T-helper 2 cell treated with Interferon-gamma antibody and Interleukin-4, amounts not matched to agents 5 μg/mL and 100 μg/mL, for 36 hours (primary cell): ENCODE measurements around the gene FANCL.
"Not testable (repeated sequence)": the region's sequence is repeated elsewhere in the genome, so short reads cannot be mapped to it uniquely, and the experiment has no call there.

Source experiments
- DNase-seq: peaks from one replicate; pipeline ENCODE4 v3.0.0; 2021; ENCODE audit warnings: low spot score
- H3K27ac Mint-ChIP-seq: one replicate; pipeline ENCODE4 v1.8.0; 2021; ENCODE audit warnings: mild to moderate bottlenecking, mixed read lengths
- H3K27me3 Mint-ChIP-seq: one replicate; pipeline ENCODE4 v1.8.0; 2021; ENCODE audit warnings: low read depth, mixed read lengths
- H3K36me3 Mint-ChIP-seq: one replicate; pipeline ENCODE4 v1.8.0; 2021; ENCODE audit warnings: low read depth, mixed read lengths
- H3K4me1 Mint-ChIP-seq: one replicate; pipeline ENCODE4 v1.8.0; 2021; ENCODE audit warnings: low read depth, mixed read lengths
- H3K4me3 Mint-ChIP-seq: one replicate; pipeline ENCODE4 v1.8.0; 2022; ENCODE audit warnings: mild to moderate bottlenecking, moderate library complexity, mixed read lengths
- H3K9me3 Mint-ChIP-seq: one replicate; pipeline ENCODE4 v1.8.0; 2021; ENCODE audit warnings: mixed read lengths

Gene FANCL

DNA sequence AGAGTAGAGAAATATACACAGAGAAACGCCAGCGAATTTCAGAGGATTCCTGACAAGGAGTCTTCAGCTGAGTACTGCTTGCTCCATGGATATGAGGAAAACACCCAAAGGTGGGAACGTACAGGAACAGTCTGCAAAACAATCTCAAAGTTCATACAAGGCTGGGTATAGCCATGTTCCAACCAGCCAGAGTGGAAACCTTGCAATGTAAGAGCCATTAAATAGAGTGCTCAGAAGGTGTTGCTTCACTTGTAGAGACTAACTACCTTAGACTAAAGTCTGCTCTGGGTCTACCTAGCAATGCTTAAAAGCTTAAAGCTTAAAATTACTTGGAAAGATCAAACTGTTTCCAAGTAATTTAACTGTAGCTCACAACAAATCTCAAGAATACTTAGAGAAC, 6.0 kb downstream of the FANCL start:
- H3K9me3 Mint-ChIP-seq, result no peaks in the 10 kb centered on the region
- no peak for DNase-seq
- H3K27ac Mint-ChIP-seq, result no peak overlapping the region
- H3K4me1 Mint-ChIP-seq, result peaks cover 16% of the 10 kb centered on the region
- no peak overlapping the region for H3K4me3 Mint-ChIP-seq
- H3K36me3 Mint-ChIP-seq, result no peaks in the 10 kb centered on the region
- no peaks in the 10 kb centered on the region for H3K27me3 Mint-ChIP-seq

DNA sequence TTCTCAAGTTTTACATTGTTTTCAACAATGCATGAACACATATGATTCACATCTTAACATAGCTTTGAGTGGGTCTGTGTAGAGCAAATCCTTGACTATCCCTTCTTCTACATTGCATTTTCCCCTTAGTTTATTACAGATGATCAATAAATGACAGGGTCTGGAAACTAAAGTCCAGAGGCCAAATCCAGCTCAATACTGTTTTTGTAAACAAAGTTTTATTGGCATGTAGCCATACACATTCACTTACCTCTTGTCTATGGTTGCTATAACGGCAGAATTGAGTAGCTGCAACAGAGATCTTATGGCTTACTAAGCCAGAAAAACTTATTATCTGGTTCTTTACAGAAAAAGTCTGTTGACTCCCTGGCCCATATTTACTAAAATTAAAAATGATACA, 12.8 kb downstream of the FANCL start:
- DNase-seq, result no peak
- Mint-ChIP-seq H3K27ac (no peak overlapping the region), H3K4me3 (no peak overlapping the region), H3K9me3 (no peaks in the 10 kb centered on the region), H3K4me1 (peaks cover 1% of the 10 kb centered on the region), H3K27me3 (no peaks in the 10 kb centered on the region), H3K36me3 (peaks cover 2% of the 10 kb centered on the region)

DNA sequence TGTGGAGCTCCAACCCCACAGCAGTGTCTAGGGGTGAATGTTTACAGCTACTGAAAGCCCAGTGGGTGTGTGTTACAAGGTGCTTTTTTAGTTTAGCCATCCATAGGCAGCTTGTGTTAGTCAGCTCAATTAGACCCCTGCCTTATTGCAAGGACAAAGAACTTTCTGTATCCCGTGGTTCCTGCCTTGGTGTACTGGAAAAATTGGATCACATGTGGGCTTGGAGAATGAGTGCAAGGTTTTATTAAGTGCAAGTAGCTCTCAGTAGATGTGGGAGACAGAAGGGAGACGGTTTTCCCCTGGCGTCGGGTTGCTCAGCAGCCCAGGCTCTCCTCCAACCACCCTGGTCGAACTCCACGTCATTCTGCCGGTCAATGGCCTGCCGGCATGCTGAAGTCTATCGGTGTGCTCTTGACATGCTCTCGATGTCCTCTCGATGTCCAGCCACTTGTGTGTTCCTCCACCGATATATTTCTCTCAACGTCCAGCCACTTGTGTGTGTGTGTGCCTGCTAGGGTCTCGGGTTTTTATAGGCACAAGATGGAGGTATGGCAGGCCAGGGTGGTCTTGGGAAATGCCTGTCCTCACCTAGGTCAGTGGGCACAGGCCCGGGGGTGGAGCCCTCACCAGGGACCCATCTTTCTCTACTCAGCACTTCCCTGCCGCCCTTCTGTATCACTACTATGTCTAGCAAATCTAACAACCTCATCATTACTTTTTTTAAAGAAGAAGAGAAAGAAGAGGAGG, 13.8 kb downstream of the FANCL start:
- Mint-ChIP-seq H3K27me3 (no peaks in the 10 kb centered on the region), H3K9me3 (no peaks in the 10 kb centered on the region), H3K4me1 (peaks cover 1% of the 10 kb centered on the region), H3K36me3 (peaks cover 2% of the 10 kb centered on the region), H3K4me3 (no peak overlapping the region), H3K27ac (no peak overlapping the region)
- DNase-seq, result no peak

DNA sequence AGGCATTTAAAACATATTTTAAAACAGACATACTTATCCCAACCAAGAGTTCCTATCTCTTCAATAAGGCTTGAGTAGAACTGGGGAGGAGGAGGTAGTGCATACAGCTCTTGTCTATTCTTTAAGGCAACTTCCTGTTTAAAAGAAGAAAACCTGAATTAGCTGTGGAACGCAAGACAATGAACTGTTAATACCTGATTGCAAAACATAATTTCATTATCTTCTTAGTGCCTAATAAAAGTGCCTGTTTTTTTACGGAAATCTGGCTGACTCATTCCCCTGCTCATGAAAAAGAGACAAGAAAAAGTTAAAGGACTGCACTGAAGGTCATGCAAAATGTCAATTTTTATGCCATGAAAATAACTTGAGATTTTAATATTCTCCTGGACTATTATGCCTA, 19.2 kb downstream of the FANCL start:
- H3K36me3 Mint-ChIP-seq, result peaks cover 9% of the 10 kb centered on the region
- H3K9me3 Mint-ChIP-seq, result no peaks in the 10 kb centered on the region
- H3K27me3 Mint-ChIP-seq, result no peaks in the 10 kb centered on the region
- DNase-seq, result no peak
- no peak overlapping the region for H3K4me3 Mint-ChIP-seq
- H3K4me1 Mint-ChIP-seq, result peaks cover 3% of the 10 kb centered on the region
- H3K27ac Mint-ChIP-seq, result no peak overlapping the region

DNA sequence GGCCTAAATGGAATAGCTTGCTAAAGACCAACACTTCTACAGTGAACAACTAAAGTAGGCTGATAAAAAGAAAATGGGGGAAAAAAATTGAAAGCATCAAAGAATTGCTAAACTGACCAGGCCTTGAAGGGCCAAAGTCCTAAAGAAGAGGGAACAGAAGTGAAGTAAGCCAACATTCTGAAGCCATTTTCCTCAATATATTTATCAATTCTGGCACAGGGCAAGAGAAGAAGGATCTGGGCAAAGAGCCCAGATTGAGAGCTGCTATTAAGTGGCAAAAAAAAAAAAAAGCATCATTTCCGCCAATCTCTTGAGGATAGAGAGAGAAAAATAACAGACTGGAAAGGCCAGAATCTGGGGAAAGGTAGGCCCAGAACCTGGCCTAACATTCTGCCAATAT, 25.7 kb downstream of the FANCL start:
- Mint-ChIP-seq H3K27me3 (no peaks in the 10 kb centered on the region), H3K9me3 (peaks cover 11% of the 10 kb centered on the region), H3K36me3 (peaks cover 36% of the 10 kb centered on the region), H3K27ac (no peak overlapping the region), H3K4me1 (peaks cover 2% of the 10 kb centered on the region), H3K4me3 (no peak overlapping the region)
- DNase-seq, result no peak

DNA sequence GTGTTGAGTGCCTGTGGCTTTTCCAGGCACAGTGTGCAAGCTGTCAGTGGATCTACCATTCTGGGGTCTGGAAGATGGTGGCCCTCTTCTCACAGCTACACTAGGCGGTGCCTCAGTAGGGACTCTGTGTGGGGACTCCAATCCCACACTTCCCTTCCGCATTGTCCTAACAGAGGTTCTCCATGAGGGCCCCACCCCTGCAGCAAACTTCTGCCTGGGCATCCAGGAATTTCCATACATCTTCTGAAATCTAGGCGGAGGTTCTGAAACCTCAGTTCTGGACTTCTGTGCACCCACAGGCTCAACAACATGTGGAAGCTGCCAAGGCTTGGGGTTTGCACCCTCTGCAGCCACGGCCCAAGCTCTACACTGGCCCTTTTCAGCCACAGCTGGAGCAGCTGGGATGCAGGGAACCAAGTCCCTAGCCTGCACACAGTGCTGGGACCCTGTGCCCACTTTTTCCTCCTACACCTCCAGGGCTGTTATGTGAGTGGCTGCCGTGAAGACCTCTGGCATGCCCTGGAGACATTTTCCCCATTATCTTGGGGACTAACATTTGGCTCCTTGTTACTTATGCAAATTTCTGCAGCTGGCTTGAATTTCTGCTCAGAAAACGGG, 30.1 kb downstream of the FANCL start:
- H3K36me3 Mint-ChIP-seq, result peaks cover 29% of the 10 kb centered on the region
- H3K27ac Mint-ChIP-seq, H3K4me1 Mint-ChIP-seq, DNase-seq, H3K27me3 Mint-ChIP-seq, H3K4me3 Mint-ChIP-seq: not testable (repeated sequence)
- peaks cover 17% of the 10 kb centered on the region for H3K9me3 Mint-ChIP-seq

DNA sequence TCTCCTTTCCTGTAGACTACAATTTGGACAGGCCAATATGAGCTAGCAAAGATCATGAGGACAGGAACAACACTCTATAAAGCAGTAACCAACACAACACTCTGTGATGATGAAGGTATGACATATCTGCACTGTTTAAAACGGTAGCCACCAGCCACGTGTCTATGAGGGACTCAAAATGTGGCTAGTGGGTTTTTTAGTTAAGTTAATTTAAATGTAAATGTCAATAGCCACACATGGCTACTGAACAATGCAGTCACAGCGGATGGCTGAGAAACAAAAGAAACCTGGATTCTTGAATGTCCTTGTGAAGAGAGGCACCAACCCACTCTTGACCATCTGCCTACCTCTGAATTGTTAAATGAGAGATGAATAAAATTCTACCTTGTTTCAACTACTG, 33.9 kb downstream of the FANCL start:
- Mint-ChIP-seq H3K4me3 (no peak overlapping the region), H3K27ac (no peak overlapping the region), H3K9me3 (peaks cover 17% of the 10 kb centered on the region), H3K36me3 (peaks cover 20% of the 10 kb centered on the region), H3K27me3 (no peaks in the 10 kb centered on the region), H3K4me1 (no peaks in the 10 kb centered on the region)
- no peak for DNase-seq

DNA sequence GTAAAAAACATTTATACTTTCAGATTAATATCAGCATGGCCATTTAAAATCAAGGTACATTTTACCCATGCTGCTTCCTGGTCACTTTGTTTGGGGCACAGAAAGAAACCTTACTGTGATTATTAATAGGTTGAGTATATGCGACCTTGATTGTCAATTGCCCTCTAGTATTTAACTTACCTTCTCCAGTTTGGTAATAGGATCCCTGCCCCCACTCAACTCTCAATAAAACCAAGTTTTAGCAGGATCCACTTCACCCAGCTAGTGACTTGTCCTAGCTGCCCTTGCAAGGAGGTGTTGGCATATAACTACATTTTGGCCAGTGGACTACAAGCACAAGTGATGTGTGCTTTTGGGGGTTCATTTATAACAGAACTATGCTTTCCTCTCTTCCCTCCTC, 34.3 kb downstream of the FANCL start:
- no peaks in the 10 kb centered on the region for H3K27me3 Mint-ChIP-seq
- H3K36me3 Mint-ChIP-seq, result peaks cover 16% of the 10 kb centered on the region
- no peak overlapping the region for H3K27ac Mint-ChIP-seq
- DNase-seq, result no peak
- no peak overlapping the region for H3K4me3 Mint-ChIP-seq
- H3K9me3 Mint-ChIP-seq, result peaks cover 13% of the 10 kb centered on the region
- no peaks in the 10 kb centered on the region for H3K4me1 Mint-ChIP-seq

DNA sequence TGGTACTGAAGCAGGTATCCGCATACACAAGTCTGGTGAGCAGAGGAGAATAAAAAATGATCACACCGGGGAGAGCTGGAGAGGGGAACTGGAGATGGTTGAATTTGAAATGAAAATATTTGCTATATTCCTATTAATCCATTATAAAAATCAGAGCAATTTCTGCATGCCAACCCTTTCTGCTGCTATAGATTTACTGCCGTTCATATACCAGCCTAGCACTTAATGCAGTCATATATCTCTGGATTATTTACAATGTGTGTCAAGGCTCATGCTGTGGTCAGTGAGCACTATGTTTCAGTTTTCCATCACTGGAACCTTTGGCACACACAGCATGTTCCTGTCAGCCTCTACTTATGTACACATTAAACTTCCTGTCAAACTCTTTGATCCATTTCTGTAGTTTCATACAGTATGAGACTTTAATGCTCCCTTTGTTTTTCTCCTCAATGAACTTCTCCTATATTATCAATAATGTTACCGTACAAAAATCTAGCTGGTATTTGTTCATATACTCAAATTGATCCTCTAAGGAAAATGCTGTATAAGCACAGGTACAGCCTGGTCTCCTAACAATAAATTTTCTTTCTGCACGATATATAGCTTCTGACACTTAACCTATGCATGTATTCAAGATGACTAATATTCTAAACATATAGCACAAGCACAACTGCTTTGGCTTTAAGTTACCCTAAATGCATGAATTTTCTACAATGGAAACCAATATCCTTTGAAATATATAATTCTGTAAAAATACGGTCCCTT, 36.7 kb downstream of the FANCL start:
- Mint-ChIP-seq H3K36me3 (peaks cover 4% of the 10 kb centered on the region), H3K4me3 (no peak overlapping the region), H3K4me1 (no peaks in the 10 kb centered on the region), H3K9me3 (no peaks in the 10 kb centered on the region), H3K27me3 (no peaks in the 10 kb centered on the region), H3K27ac (no peak overlapping the region)
- no peak for DNase-seq

DNA sequence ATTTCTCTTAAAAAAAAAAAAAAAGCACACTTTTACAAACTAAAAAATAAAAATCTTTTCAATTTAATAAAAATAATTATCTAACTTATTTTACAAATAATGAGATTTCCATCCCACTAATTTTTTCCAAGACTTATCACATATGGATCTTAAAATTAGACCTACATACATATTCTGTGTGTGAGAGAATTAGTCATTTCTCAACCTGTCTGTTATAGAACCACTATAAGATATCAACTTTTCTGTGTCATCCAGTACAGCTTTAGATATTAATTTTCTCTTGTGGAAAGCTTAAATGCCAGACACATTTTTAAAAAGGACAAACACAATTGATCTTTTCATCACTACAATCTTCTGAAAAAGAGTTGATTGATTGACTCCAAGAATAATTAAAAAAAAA, 38.1 kb downstream of the FANCL start:
- Mint-ChIP-seq H3K4me1 (no peaks in the 10 kb centered on the region), H3K27ac (no peak overlapping the region), H3K27me3 (no peaks in the 10 kb centered on the region), H3K4me3 (no peak overlapping the region), H3K36me3 (peaks cover 4% of the 10 kb centered on the region), H3K9me3 (no peaks in the 10 kb centered on the region)
- DNase-seq, result no peak

DNA sequence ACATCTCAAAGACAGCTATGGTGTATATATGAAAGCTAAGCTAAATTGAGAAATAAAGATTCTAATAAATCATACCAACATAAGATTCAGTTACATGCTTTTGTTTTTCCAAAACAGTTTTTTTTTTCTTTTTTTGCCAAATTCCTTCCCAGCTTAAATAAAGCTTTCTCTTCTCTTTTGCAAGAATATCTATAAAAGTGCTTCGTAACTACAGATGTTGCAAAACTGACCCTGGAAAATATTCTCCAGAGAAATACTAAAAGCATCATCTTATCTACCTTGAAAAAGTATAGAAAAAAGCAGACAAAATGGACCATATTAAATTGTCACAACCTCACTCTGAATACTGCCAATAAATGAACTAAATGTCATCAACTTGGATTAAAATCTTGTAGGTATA, 38.7 kb downstream of the FANCL start:
- H3K36me3 Mint-ChIP-seq, result peaks cover 4% of the 10 kb centered on the region
- DNase-seq, result no peak
- H3K9me3 Mint-ChIP-seq, result no peaks in the 10 kb centered on the region
- no peak overlapping the region for H3K4me3 Mint-ChIP-seq
- H3K27ac Mint-ChIP-seq, result no peak overlapping the region
- no peaks in the 10 kb centered on the region for H3K4me1 Mint-ChIP-seq
- no peaks in the 10 kb centered on the region for H3K27me3 Mint-ChIP-seq

DNA sequence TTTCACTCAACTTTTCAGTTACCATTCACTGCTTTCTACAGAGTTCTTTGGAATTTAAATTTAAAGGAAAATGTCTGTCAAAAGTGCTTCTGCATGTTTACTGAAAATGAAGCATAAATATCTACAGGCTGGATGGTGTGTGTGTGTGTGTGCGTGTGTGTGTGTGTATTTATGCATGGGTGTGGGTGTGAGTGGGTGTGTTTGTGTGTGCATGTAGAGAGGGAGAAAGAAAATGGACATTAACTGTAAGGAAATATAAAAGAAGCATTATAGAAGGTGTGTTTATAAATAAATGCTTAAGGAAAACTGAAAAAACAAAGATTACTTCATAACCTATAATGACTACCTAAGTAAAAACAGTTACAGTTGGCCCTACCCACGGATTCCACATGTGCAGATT, 43.2 kb downstream of the FANCL start:
- DNase-seq, result no peak
- Mint-ChIP-seq H3K4me3 (no peak overlapping the region), H3K9me3 (no peaks in the 10 kb centered on the region), H3K27ac (no peak overlapping the region), H3K4me1 (no peaks in the 10 kb centered on the region), H3K27me3 (no peaks in the 10 kb centered on the region), H3K36me3 (peaks cover 4% of the 10 kb centered on the region)

DNA sequence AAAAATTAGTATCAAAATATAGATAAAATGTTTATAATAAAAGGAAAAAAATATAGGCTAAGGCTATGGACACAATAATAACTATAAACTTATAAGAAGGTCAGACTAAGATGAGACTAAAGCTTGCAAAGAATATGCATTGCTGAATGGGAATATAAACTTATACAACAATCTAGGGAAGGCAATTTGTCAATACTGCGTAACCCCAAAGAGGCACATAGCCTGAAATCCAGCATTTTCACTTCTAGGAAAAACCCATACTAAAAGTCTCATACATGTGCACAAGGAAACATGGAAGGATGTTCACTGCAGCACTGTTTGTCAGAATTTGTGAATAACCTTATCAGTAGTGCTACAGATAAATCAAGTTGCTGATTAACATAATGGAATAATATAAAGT, 45.5 kb downstream of the FANCL start:
- Mint-ChIP-seq H3K9me3 (no peaks in the 10 kb centered on the region), H3K4me3 (no peak overlapping the region), H3K27ac (no peak overlapping the region), H3K4me1 (no peaks in the 10 kb centered on the region), H3K27me3 (no peaks in the 10 kb centered on the region), H3K36me3 (peaks cover 4% of the 10 kb centered on the region)
- no peak for DNase-seq

DNA sequence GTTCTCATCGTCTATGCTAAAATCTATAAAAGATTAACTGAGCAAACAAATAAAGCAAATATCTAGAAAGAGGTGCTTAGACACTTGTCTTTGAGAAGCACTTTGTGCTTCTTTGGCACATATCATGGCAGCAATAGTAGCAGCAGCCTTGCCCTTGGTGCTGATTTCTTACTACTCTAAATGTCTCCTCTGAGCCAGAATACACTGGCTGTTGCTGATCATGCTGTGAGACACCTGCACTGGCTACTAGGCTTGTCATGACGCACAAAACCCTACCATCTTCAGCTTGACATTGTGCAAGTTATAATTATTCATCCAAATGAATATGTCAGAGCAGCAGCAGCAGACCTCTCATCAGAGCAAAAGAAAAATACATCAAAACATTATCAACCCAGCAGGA, 46.7 kb downstream of the FANCL start:
- H3K36me3 Mint-ChIP-seq, result no peaks in the 10 kb centered on the region
- H3K9me3 Mint-ChIP-seq, result no peaks in the 10 kb centered on the region
- no peaks in the 10 kb centered on the region for H3K27me3 Mint-ChIP-seq
- no peak overlapping the region for H3K4me3 Mint-ChIP-seq
- no peak for DNase-seq
- no peak overlapping the region for H3K27ac Mint-ChIP-seq
- no peaks in the 10 kb centered on the region for H3K4me1 Mint-ChIP-seq
